ENCODE measurements around the gene ECHS1. TPM values are rescaled to one million over a fixed set of nuclear protein-coding genes. Genes with fewer than 3 reads are reported as not detected.

ECHS1 gene
- total and polyA plus RNA-seq, 2 of the 8 experiments (the other 6 are each of a cell fraction or from before 2014, with no cell fraction given): 41.7 to 101 TPM

- no peak for TF ChIP-seq GABPA (IDR thresholded peaks at IDR 0.05; ENCODE audit: borderline replicate concordance, insufficient read depth, low read length)
- no peak for TF ChIP-seq CBX8 (IDR thresholded peaks at IDR 0.05; ENCODE audit: borderline replicate concordance, low read depth, low read length)
Observed at GRCh38 chr10:133418289-133418993, 45.3 kb upstream of the ECHS1 start (continued).
